GM23248 (cell line): ENCODE results near the gene DNAJB7.

Experiments used
- EZH2 ChIP-seq: fragments of 200-600 bp; sonication (generic); IDR thresholded peaks from 2 replicates; pipeline ENCODE4 v1.6.1; 2018; ENCODE audit warnings: antibody characterized with exemption, mild to moderate bottlenecking; ENCODE audit not compliant: insufficient read depth, poor library complexity, severe bottlenecking
- EZH2phosphoT487 ChIP-seq: fragments of 200-600 bp; sonication (generic); IDR thresholded peaks from 2 replicates; pipeline ENCODE4 v1.6.1; 2018; ENCODE audit warnings: antibody characterized with exemption, moderate library complexity, mild to moderate bottlenecking, low read depth; ENCODE audit not compliant: insufficient read depth

DNA sequence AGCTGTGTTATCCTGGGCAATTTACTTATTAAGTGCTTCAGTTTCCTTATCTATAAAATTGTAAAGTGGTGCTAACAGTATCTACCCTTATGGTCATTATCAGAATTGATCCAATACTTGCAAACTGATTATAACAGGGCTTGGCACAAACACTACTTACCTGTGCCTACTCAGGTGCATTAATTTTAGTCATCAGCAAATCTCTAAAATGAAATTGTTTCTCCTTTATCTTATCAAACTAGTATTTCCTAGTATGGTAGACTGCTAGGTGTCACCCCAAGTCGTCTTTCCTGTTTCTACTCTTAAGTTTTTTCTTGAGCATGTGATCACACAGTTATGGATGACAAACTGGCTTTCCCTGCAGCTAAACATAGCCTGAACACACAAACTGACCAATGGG is 38.5 kb downstream of the DNAJB7 start:
- TF ChIP-seq EZH2 (no peak), EZH2phosphoT487 (no peak)
